NCI-H2196 treated with DMSO at 0.1 percent for 48 hours (cell line): ENCODE measurements around the gene DPM3.
"Not testable (repeated sequence)": the region's sequence is repeated elsewhere in the genome, so short reads cannot be mapped to it uniquely, and the experiment has no call there.

Experiments
- DNase-seq: peaks from one replicate; lab custom pipeline; 2025; ENCODE audit not compliant: unreplicated experiment; lab: John Stamatoyannopoulos, UW

Gene DPM3

DNA sequence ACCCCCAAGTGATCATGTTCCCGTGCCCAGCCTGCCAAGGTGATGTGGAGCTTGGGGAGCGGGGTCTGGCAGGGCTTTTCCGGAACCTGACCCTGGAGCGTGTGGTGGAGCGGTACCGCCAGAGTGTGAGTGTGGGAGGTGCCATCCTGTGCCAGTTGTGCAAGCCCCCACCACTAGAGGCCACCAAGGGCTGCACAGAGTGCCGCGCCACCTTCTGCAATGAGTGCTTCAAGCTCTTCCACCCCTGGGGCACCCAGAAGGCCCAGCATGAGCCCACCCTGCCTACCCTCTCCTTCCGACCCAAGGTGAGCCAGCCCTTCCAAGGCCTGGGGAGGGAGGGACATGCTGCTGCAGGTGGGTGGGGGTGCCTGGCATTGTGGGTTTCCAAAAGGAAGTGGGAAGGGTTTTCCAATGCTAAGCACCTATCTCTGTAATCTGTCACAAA is 35.6 kb upstream of the DPM3 start:
- DNase-seq, result no peak

- no peak for DNase-seq
These were observed 35.1 kb upstream of the DPM3 start for GRCh38 chr1:155175281-155175926.

DNA sequence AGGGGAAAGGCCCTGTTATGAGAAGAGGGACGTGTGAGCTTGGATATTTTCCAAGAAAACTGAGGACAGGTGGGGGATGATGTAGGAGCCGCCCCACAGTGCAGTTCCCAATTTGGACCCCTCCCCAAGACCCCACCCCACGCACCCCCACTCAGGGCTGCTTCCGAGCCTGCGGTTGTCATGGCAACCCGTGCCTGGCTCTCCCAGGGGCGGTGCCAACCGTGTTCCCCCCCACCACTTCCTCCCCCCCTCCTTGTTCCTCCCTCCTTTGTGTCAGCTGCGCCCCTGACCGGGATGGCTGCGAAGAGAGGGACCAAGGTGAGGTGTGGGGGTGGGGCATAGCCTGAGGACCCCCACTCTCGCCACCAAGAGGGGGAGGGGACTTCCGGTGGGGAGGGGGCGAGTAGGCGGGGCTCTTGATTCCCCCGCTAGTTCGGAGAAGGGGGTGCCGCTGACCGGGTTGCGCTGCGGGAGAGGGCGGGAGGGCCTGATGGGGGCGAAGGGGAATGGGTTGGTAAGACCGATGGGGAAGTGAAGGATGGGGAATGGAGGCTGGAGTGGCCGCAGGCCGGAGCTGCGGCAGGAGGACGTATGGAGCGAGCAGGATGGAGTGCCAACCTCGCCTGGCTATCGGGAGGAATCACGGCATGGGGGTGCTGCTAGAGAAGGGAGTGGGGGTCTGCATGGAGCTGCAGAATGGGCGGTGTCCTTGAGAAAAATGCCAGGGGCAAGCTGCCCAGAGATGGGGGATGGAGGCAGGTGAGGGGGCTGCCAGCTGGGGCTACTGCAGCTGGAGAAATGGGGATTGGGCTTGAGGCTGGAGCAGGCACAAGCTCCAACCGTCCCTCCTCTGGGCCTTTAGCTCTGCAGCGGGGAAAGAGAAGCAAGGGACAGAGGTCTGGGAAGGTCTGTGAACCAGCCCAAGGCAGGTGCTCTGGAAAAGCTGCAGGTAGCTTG is 34.3 kb upstream of the DPM3 start:
- DNase-seq, result peak; percentile 66

DNA sequence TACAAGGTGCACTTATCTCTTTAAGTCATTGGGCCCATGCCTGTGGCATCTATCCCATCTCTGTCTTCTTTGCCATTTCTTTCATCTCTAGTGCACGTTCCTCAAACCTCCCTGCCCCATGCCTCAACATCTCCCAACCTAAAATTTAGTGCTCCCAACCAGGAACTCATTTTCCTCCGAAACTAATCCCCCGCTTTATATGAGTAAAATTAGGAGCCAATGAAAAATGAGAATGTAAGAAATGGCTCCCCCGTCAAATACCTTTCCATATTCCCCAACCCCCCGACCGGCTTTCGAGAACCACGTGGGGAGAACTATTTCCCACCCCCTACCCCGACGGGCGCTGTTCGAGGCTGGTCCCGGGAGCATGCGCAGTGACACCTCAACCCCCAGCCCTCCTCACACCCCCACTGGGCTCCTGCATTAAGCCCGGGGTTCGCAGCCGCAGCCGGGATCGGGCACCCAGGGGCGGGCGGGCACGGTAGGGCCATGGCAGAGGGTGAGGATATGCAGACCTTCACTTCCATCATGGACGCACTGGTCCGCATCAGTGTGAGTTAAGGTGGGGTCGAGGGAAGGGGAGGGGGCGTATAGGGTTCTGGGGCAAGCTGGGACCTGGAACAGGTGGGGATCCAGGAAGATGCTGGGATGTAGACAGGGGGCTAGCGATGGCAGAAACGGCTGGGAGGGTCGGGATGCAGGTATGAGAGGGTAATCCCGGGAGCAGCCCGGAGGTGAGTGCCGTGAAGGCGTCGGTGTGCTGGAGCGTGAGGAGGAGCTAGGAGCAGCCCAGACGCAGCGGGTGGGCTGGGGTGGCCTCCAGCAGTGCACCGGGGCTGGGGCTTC is 33.4 kb upstream of the DPM3 start, which contains the start of gene TRIM46:
TRIM46 (plus strand) TSS at position 372 of the 846 bp plus-strand sequence; CDS start at position 490, 118 bp downstream.
- peak; percentile 66 for DNase-seq

- peak; percentile 96 for DNase-seq
These were observed 32.6 kb upstream of the DPM3 start, which contains the start of gene KRTCAP2 for GRCh38 chr1:155172732-155173477. KRTCAP2 (minus strand) TSS chr1:155173304; CDS start chr1:155173224, 80 bp downstream.

DNA sequence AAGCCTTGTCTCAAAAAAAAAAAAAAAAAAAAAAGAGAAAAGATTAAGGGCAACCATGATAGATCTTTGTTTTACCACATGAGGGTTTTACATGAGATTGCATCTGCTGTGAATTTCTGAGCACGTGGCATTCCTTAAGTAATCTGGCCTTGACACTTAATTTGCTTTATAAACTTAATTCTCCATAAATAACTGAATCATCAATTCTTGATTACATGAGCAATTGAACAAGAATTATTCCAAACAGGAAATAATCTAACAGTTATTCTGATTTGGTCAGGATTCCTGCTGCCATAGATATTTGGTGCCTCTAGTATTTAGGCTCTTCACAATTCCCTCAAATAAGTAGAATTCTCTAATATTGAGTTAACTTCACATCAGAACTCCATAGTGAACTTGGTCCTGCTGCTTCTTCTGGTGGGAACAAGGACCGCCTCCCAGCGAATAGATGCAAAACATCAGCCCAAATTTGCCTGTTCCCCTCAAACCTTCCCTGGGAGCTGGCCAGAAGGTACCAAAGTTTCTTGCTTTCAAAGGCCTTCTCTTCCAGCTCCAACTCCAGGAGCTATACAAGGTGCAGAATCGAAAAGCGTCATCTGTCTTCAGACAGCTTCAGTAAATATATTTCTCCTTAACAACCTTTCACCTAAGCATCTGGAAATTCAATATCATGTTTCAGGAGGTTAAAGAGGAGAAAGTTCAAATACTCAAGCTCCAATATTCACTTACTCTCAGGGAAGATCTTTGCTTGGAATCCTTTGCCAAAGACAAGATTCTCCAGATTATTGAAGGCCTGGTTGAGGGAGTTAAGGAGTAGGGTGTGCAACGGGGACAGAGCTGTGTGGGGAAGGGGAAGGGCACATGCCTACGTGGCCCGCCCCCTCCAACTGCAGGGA is 31.8 kb upstream of the DPM3 start:
- no peak for DNase-seq

GRCh38 chr1:155170806-155171205 is 30.5 kb upstream of the DPM3 start:
- no peak for DNase-seq

GRCh38 chr1:155170101-155170785 is 29.9 kb upstream of the DPM3 start:
- DNase-seq, result no peak

- no peak for DNase-seq
These were observed 29.2 kb upstream of the DPM3 start for GRCh38 chr1:155169541-155169940.

DNA sequence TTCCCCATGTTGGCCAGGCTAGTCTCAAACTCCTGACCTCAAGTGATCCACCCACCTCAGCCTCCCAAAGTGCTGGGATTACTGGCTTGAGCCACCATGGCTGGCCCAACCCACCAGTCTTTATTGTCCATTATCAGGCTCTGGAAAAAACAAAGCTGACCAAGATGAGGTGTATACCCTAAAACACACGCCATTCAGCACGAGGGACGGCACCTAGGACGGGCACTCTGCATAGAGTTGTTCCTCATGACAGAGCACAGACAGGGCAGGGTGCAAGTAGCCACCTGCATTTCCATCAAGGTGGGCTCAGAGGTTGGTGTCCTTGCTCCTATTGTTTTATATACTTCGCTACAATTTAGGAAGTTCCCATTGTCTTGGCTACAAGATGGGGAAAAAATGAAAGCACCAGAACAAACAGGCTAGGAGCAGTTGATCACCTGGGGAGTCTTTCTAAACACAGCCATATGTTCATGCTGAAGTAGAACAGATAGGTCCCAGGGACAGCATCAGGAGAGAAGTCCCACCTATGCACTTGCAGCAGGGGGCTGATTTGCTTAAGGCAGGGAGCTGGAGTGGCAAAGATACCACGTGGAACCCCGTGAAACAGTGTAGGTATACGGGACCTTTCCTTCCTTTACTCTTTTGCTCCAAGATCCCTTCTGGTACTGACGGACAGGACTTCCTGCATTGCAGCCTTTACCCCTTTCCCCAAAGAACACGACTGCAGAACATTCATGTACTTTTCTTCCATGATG is 28.3 kb upstream of the DPM3 start:
- no peak for DNase-seq

GRCh38 chr1:155168105-155168445 is 27.7 kb upstream of the DPM3 start:
- not testable (repeated sequence) for DNase-seq

DNA sequence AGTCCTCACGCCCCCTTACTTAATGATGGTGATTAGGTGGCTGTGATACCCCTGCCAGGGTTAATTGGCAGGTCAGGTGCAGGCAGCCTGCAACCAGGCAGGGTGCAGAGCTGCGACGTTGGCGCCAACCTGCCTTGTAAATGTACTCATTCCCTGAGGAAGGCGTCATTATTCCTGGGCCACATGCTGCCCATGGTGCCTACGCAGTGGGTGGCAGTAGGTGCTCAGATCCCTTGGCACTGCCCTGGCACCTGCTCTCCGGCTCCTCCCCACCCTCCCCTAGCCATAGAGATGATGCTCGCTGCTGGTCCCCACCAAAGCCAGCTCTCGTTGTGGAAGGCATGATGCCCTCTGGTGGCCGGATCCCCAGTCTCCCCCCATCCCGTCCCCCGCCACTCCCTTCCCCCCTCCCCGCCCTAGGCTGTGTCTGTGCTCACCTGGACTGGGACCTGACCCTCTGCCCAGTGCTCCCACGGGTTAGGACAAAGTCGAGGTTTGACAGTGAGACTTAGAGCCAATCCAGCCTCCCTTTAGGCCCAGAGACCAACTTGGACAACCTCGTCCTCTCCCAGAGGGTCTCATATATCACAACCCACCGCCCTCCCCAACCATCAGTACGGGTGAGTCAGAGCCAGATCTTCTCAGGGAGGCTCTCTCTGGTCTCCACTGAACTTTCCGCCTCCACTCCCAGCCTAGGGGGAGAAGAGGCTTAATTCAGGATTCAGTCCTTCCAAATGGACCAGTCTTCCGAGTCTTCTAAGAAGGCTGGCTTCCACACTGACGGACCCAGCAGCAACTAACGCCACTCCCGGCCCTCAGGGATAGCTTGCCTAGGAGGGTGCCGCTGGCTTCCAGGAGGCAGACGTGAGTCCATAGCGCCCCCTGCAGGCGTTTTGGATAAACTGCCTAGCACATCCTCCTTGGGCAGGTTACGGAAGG is 27.1 kb upstream of the DPM3 start:
- DNase-seq, result peak; percentile 95

DNA sequence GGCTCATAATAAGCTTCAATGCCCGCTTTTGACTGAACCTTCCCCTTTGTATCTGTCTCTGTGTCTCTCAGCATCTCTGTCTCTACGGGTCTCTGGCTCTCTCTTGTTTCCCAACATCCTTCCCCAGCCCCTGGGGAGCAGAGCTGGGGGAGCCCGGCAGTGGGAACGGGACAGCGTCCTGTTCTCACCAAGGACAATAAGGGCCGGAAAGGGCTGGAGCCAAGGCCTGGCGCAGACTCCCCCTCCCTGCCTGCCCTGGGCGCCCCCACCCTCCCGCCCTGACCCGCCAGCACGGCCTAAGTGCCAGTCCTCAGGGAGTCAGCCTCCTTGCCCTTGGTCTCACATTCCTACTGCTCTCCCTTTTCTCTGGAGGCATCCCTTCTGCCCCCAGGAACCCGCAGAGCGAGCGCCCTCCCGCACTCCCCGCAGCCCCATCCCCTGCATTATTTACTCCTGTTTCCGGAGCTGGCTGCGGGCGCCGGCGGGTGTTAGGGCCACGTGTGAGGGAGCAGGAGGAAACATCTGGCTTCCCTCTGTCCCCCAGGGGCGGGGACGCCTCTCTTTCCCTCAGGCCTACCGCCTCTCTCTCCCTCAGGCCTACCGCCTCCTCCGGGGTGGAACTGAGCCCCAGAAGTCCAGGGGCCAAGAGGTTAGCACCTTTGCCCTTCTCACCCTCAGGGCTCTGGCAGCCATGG is 26.3 kb upstream of the DPM3 start:
- DNase-seq, result peak; percentile 39

DNA sequence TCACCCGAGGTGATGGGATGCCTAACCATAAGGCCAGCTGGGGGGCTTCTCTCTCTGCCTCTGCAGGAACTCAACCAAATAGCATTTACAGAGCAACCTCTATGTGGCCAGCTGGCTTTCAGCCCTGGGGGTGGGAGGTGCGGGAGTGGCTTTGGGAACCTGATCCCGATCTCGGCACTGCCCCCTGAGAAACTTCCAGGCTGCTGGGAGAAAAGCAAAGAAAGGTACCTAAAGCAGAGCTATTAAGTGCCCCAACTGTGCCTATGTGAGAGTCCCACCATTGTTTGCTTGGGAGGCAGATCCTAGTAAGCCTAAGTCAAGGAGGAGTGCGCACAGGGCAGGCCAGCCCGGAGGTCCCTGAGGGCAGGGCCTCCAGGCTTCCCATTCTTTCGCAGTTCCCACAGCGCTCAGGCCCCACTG is 25.7 kb upstream of the DPM3 start:
- DNase-seq, result no peak

DNA sequence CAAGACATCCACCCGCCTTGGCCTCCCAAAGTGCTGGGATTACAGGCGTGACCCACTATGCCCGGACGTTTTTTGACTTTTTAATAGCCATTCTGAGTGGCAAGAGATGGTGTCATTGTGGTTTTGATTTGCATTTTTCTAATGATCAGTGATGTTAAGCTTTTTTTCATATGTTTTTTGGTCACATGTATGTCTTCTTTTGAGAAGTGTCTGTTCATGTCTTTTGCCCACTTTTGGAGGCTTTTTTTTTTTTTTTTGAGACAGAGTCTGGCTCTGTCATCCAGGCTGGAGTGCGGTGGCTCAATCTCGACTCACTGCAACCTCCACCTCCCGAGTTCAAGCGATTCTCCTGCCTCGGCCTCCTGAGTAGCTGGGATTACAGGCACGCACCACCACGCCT is 24.3 kb upstream of the DPM3 start:
- not testable (repeated sequence) for DNase-seq

GRCh38 chr1:155163785-155164184 is 23.5 kb upstream of the DPM3 start:
- DNase-seq, result not testable (repeated sequence)
